Liver (tissue), 3 donors: ENCODE results near the gene LRRC55.

Source experiments
- ATF3 ChIP-seq: IDR thresholded peaks from 2 replicates; pipeline ENCODE4 v1.6.1; 2016; ENCODE audit warnings: antibody characterized with exemption
- CTCF ChIP-seq: fragments of 150-350 bp; IDR thresholded peaks from 2 replicates; pipeline ENCODE4 v1.5.1; 2017; ENCODE audit warnings: improper control_type of control experiment, low read depth, low read length; ENCODE audit not compliant: missing input control
- EGR1 ChIP-seq, 2 donors: IDR thresholded peaks; 2 replicates each; pipeline ENCODE4 v1.6.1; 2016 to 2018; ENCODE audit warnings: antibody characterized with exemption in 2 of 2, low read depth in 2 of 2
- GABPA ChIP-seq, 2 donors: IDR thresholded peaks in 1 of 2; conservative IDR thresholded peaks in 1 of 2; 2 replicates each; pipeline ENCODE4 v1.6.1; 2016; ENCODE audit warnings: antibody characterized with exemption in 2 of 2, mild to moderate bottlenecking in 1 of 2, moderate library complexity in 1 of 2
- MAX ChIP-seq: IDR thresholded peaks from 2 replicates; pipeline ENCODE4 v1.6.1; 2016; ENCODE audit warnings: antibody characterized with exemption
- NR2F2 ChIP-seq: IDR thresholded peaks from 2 replicates; pipeline ENCODE4 v1.6.1; 2016; ENCODE audit warnings: antibody characterized with exemption
- REST ChIP-seq: IDR thresholded peaks from 2 replicates; pipeline ENCODE4 v1.6.1; 2016; ENCODE audit warnings: antibody characterized with exemption, mild to moderate bottlenecking
- SP1 ChIP-seq: IDR thresholded peaks from 2 replicates; pipeline ENCODE4 v1.6.1; 2018; ENCODE audit warnings: antibody characterized with exemption, mild to moderate bottlenecking
- donor health status: healthy.
- donor health status: healthy.

- TF ChIP-seq MAX: no peak
- TF ChIP-seq CTCF: no peak
- TF ChIP-seq EGR1 (IDR thresholded peaks at IDR 0.05; ENCODE audit: low read depth in 2 of 2): no peak
- TF ChIP-seq REST: no peak
- no peak for TF ChIP-seq ATF3
- TF ChIP-seq NR2F2: no peak
- no peak for TF ChIP-seq GABPA (IDR thresholded peaks at IDR 0.05 in 1 of 2, conservative IDR thresholded peaks at IDR 0.05 in 1 of 2)
- TF ChIP-seq SP1: no peak
These were observed 49.2 kb downstream of the LRRC55 start for GRCh38 chr11:57230791-57231538.
